Left ventricle myocardium inferior (tissue), 1 donor: ENCODE measurements around the gene FAM47A. TPM values are rescaled to one million over a fixed set of nuclear protein-coding genes. Genes with fewer than 3 reads are reported as not detected.

Experiments used
- DNase-seq: peaks from one replicate; pipeline ENCODE4 v3.0.0-alpha.2; 2020
- H3K27ac ChIP-seq: fragments of 200-600 bp; replicated peaks from 2 replicates; pipeline ENCODE4 v1.8.0; 2021
- H3K27me3 ChIP-seq: fragments of 200-600 bp; 2 replicates; pipeline ENCODE4 v1.8.0; 2021; ENCODE audit warnings: low read depth
- H3K36me3 ChIP-seq: fragments of 200-600 bp; 2 replicates; pipeline ENCODE4 v1.8.0; 2021
- H3K4me1 ChIP-seq: fragments of 200-600 bp; 2 replicates; pipeline ENCODE4 v1.8.0; 2021
- H3K4me3 ChIP-seq: fragments of 200-600 bp; 2 replicates; pipeline ENCODE4 v1.8.0; 2021; ENCODE audit warnings: mild to moderate bottlenecking, moderate library complexity
- H3K9me3 ChIP-seq: fragments of 200-600 bp; replicated peaks from 2 replicates; pipeline ENCODE4 v1.8.0; 2021
- CTCF ChIP-seq: fragments of 200-600 bp; IDR thresholded peaks from 2 replicates; pipeline ENCODE4 v1.8.0; 2021; ENCODE audit warnings: antibody characterized with exemption, mild to moderate bottlenecking, borderline replicate concordance
- intact Hi-C: fragments of 100-400 bp; cut with micrococcal nuclease; formaldehyde crosslinking; loops from one replicate; pipeline ENCODE4 v1.11.0; 2022
- total RNA-seq: library from RNA; stranded (reverse); fragmentation: NEBNext Ultra II Directional; extraction: Animal tissue kit (Norgen Biotek cat#: 25700); gene quantifications from one replicate; pipeline ENCODE4 v1.2.1, GENCODE V29; 2021
- donor health status: DM: no; HTN: yes; CAD: no; lungs with severe emphysema.

FAM47A gene
- total RNA-seq, 1 donor from 2014 or later: not detected

GRCh38 chrX:34130980-34131744, 952 bp downstream of the FAM47A start:
- TF ChIP-seq CTCF: no peak

GRCh38 chrX:34130501-34130900, 1.6 kb downstream of the FAM47A start:
- intact Hi-C loops: no loop called here
- Histone ChIP-seq H3K4me1 (no peaks in the 10 kb centered on the region), H3K9me3 (no peaks in the 10 kb centered on the region), H3K36me3 (no peaks in the 10 kb centered on the region), H3K27ac (no peak overlapping the region), H3K27me3 (no peaks in the 10 kb centered on the region), H3K4me3 (no peak overlapping the region)
- no peak for TF ChIP-seq CTCF
- no peak for DNase-seq

More at GRCh38 chrX:34130980-34131744, 952 bp downstream of the FAM47A start:
- Histone ChIP-seq H3K4me1 (no peaks in the 10 kb centered on the region), H3K36me3 (no peaks in the 10 kb centered on the region), H3K27me3 (no peaks in the 10 kb centered on the region), H3K4me3 (no peak overlapping the region), H3K9me3 (no peaks in the 10 kb centered on the region), H3K27ac (no peak overlapping the region)
- intact Hi-C loops: no loop called here
- DNase-seq: no peak

GRCh38 chrX:34126011-34126410, 6.1 kb downstream of the FAM47A start:
- no peak for DNase-seq
- Histone ChIP-seq H3K27ac (no peak overlapping the region), H3K27me3 (no peaks in the 10 kb centered on the region), H3K9me3 (peaks cover 8% of the 10 kb centered on the region), H3K4me3 (no peak overlapping the region), H3K4me1 (no peaks in the 10 kb centered on the region), H3K36me3 (no peaks in the 10 kb centered on the region)
- TF ChIP-seq CTCF: no peak
- intact Hi-C loops: no loop called here

GRCh38 chrX:34119122-34119521, 13.0 kb downstream of the FAM47A start:
- no peak for DNase-seq
- Histone ChIP-seq H3K4me1 (no peaks in the 10 kb centered on the region), H3K36me3 (no peaks in the 10 kb centered on the region), H3K9me3 (peaks cover 8% of the 10 kb centered on the region), H3K27me3 (no peaks in the 10 kb centered on the region), H3K4me3 (no peak overlapping the region), H3K27ac (no peak overlapping the region)
- TF ChIP-seq CTCF: no peak
- intact Hi-C loops: no loop called here

- no peaks in the 10 kb centered on the region for H3K4me1 ChIP-seq
- TF ChIP-seq CTCF: no peak
Measured at GRCh38 chrX:34112459-34112858, 19.7 kb downstream of the FAM47A start.

More at GRCh38 chrX:34112459-34112858, 19.7 kb downstream of the FAM47A start:
- Histone ChIP-seq H3K9me3 (no peaks in the 10 kb centered on the region), H3K4me3 (no peak overlapping the region), H3K27me3 (no peaks in the 10 kb centered on the region), H3K36me3 (no peaks in the 10 kb centered on the region), H3K27ac (no peak overlapping the region)
- DNase-seq: no peak
- intact Hi-C loops: no loop called here
